ENCODE measurements around the gene PTPRG.

- TF ChIP-seq CTCF (IDR thresholded peaks at IDR 0.05) (no peak), POLR2AphosphoS5 (IDR thresholded peaks at IDR 0.05; ENCODE audit: low read depth, low read length) (no peak)
Observed at GRCh38 chr3:61520966-61521628, 40.3 kb upstream of the PTPRG start.

All from Panc1 (cell line).